Type B pancreatic cell (in vitro differentiated cells): ENCODE results near the gene LPO. TPM values are rescaled to one million over a fixed set of nuclear protein-coding genes. Genes with fewer than 3 reads are reported as not detected.

Experiments used
- DNase-seq: peaks from one replicate; pipeline ENCODE4 v3.0.0; 2021; ENCODE audit warnings: mixed read lengths; ENCODE audit not compliant: unreplicated experiment; ENCODE audit errors: extremely low spot score
- H3K27ac Mint-ChIP-seq: 2 replicates; pipeline ENCODE4 v1.8.0; 2021; ENCODE audit warnings: mild to moderate bottlenecking, mixed read lengths
- H3K27me3 Mint-ChIP-seq: 2 replicates; pipeline ENCODE4 v1.8.0; 2021; ENCODE audit warnings: mixed read lengths
- H3K36me3 Mint-ChIP-seq: 2 replicates; pipeline ENCODE4 v1.8.0; 2021; ENCODE audit warnings: mixed read lengths
- H3K4me1 Mint-ChIP-seq: one replicate; pipeline ENCODE4 v1.8.0; 2021; ENCODE audit warnings: mixed read lengths; ENCODE audit not compliant: unreplicated experiment
- H3K4me3 Mint-ChIP-seq: 2 replicates; pipeline ENCODE4 v1.8.0; 2021; ENCODE audit warnings: mild to moderate bottlenecking, mixed read lengths
- H3K9me3 Mint-ChIP-seq: 2 replicates; pipeline ENCODE4 v1.8.0; 2021; ENCODE audit warnings: mixed read lengths
- total RNA-seq: library from RNA; stranded (reverse); gene quantifications from 2 replicates; pipeline ENCODE4 v1.2.1, GENCODE V29; 2021; ENCODE audit warnings: low replicate concordance
- TF ChIP-seq, protein P1 (sequence below): fragments of 200-600 bp; sonication (generic); conservative IDR thresholded peaks from 2 replicates; pipeline ENCODE4 v1.5.0; 2021; ENCODE audit warnings: antibody characterized with exemption, mild to moderate bottlenecking

The LPO gene
- total RNA-seq, 1 donor from 2014 or later, result not detected

- Mint-ChIP-seq H3K4me3 (no peak overlapping the region), H3K4me1 (no peaks in the 10 kb centered on the region), H3K27ac (no peak overlapping the region), H3K27me3 (peaks cover under 1% of the 10 kb centered on the region), H3K9me3 (no peaks in the 10 kb centered on the region), H3K36me3 (peaks cover 12% of the 10 kb centered on the region)
- DNase-seq, result no peak
- TF ChIP-seq, protein P1, sequence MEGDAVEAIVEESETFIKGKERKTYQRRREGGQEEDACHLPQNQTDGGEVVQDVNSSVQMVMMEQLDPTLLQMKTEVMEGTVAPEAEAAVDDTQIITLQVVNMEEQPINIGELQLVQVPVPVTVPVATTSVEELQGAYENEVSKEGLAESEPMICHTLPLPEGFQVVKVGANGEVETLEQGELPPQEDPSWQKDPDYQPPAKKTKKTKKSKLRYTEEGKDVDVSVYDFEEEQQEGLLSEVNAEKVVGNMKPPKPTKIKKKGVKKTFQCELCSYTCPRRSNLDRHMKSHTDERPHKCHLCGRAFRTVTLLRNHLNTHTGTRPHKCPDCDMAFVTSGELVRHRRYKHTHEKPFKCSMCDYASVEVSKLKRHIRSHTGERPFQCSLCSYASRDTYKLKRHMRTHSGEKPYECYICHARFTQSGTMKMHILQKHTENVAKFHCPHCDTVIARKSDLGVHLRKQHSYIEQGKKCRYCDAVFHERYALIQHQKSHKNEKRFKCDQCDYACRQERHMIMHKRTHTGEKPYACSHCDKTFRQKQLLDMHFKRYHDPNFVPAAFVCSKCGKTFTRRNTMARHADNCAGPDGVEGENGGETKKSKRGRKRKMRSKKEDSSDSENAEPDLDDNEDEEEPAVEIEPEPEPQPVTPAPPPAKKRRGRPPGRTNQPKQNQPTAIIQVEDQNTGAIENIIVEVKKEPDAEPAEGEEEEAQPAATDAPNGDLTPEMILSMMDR, result no peak
Measured at GRCh38 chr17:58205936-58206335, 32.4 kb upstream of the LPO start.

- TF ChIP-seq, protein P1, result no peak
- DNase-seq, result no peak
- H3K27ac Mint-ChIP-seq, result no peak overlapping the region
- H3K4me1 Mint-ChIP-seq, result no peaks in the 10 kb centered on the region
- H3K4me3 Mint-ChIP-seq, result no peak overlapping the region
- peaks cover 12% of the 10 kb centered on the region for H3K36me3 Mint-ChIP-seq
- no peaks in the 10 kb centered on the region for H3K27me3 Mint-ChIP-seq
- no peaks in the 10 kb centered on the region for H3K9me3 Mint-ChIP-seq
Measured at GRCh38 chr17:58207451-58207850, 30.9 kb upstream of the LPO start.

GRCh38 chr17:58208344-58208743, 30.0 kb upstream of the LPO start:
- Mint-ChIP-seq H3K36me3 (peaks cover 12% of the 10 kb centered on the region), H3K27me3 (no peaks in the 10 kb centered on the region), H3K4me1 (no peaks in the 10 kb centered on the region), H3K4me3 (no peak overlapping the region), H3K9me3 (no peaks in the 10 kb centered on the region), H3K27ac (no peak overlapping the region)
- DNase-seq, result no peak
- TF ChIP-seq, protein P1, result no peak

DNA sequence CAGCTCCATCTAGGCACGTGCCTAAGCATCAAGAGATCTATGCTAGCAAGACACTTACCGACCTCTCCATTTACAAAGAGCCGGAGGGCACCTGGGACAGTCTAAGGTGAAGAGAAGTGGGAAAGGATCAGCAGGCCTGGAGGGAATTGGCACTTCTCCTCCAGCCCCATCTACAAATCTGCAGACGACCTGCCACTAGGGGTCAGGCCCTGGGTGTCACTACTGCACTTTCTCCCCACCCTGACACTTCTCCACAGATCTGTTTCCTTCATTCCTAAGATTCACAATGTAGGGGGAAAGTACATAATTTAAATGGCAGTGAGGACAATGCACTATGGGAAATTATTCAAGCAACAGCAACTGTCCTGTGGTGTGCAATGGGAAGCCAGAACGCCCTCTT, 27.5 kb upstream of the LPO start:
- no peak overlapping the region for H3K27ac Mint-ChIP-seq
- H3K4me3 Mint-ChIP-seq, result no peak overlapping the region
- no peaks in the 10 kb centered on the region for H3K27me3 Mint-ChIP-seq
- no peak for DNase-seq
- H3K9me3 Mint-ChIP-seq, result no peaks in the 10 kb centered on the region
- peaks cover 15% of the 10 kb centered on the region for H3K36me3 Mint-ChIP-seq
- TF ChIP-seq, protein P1, result no peak
- no peaks in the 10 kb centered on the region for H3K4me1 Mint-ChIP-seq

- Mint-ChIP-seq H3K27me3 (peaks cover 4% of the 10 kb centered on the region), H3K9me3 (no peaks in the 10 kb centered on the region), H3K4me1 (peaks cover 12% of the 10 kb centered on the region), H3K27ac (no peak overlapping the region), H3K36me3 (peaks cover 3% of the 10 kb centered on the region), H3K4me3 (no peak overlapping the region)
- no peak for DNase-seq
- TF ChIP-seq, protein P1, result no peak
Measured at GRCh38 chr17:58215685-58216084, 22.7 kb upstream of the LPO start.

DNA sequence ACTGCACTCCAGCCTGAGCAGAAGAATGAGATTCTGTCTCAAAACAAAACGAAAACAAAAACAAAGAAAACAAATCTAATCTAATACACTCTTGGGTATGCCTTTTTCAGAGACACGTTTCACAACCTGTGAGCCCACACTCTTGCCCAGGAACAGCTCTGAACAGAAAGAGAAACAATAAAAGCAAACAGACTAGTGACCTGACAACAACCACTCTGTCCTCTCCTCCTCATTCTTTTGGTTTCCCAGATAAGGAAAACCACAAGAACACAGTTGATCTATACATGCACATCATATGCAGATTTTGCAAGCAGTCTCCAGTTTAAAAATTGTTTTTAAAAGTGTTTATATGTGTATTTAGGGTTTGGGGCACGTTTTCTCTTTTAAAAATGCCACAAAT, 20.6 kb upstream of the LPO start:
- Mint-ChIP-seq H3K4me1 (peaks cover 12% of the 10 kb centered on the region), H3K27me3 (peaks cover 19% of the 10 kb centered on the region), H3K4me3 (peak overlapping the region; percentile 61), H3K36me3 (peaks cover 3% of the 10 kb centered on the region), H3K27ac (no peak overlapping the region), H3K9me3 (no peaks in the 10 kb centered on the region)
- TF ChIP-seq, protein P1, result no peak
- DNase-seq, result no peak
